GM18502 (cell line): ENCODE results near the gene NFKBIZ.
"Not testable (repeated sequence)": the region's sequence is repeated elsewhere in the genome, so short reads cannot be mapped to it uniquely, and the experiment has no call there.

Source experiments
- ATAC-seq: cut with Tn5 transposase; IDR thresholded peaks from one replicate; pipeline ENCODE4 v1.9.1; 2021; ENCODE audit warnings: mild to moderate bottlenecking; ENCODE audit not compliant: unreplicated experiment, poor library complexity

The NFKBIZ gene

GRCh38 chr3:101848326-101848725, 988 bp upstream of the NFKBIZ start:
- ATAC-seq, result no peak

DNA sequence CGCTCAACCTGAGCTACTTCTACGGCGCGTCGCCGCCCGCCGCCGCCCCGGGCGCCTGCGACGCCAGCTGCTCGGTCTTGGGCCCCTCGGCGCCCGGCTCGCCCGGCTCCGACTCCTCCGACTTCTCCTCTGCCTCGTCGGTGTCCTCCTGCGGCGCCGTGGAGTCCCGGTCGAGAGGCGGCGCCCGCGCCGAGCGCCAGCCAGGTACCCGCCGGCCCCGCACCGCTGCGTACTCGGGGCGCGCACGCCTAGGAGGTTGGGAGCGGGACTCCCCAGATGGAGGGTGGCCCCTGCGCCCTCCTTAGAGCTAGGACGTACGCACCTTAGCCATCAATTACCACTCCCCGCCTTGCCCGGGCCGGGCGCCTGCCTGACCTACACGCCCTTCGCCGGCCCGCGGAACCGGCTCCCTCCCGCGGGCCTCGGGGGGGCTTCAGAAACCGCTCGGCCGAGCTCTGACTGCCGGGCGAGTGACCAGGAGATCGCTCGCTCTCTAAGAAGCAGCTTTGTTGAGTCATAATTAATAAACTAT, 466 bp downstream of the NFKBIZ start:
- ATAC-seq, result peak; percentile 31

GRCh38 chr3:101850246-101851051, 1.1 kb downstream of the NFKBIZ start:
- peak; percentile 31 for ATAC-seq

- ATAC-seq, result no peak
Observed at GRCh38 chr3:101851072-101851770, 1.9 kb downstream of the NFKBIZ start.

- no peak for ATAC-seq
Observed at GRCh38 chr3:101851850-101852714, 2.8 kb downstream of the NFKBIZ start.

DNA sequence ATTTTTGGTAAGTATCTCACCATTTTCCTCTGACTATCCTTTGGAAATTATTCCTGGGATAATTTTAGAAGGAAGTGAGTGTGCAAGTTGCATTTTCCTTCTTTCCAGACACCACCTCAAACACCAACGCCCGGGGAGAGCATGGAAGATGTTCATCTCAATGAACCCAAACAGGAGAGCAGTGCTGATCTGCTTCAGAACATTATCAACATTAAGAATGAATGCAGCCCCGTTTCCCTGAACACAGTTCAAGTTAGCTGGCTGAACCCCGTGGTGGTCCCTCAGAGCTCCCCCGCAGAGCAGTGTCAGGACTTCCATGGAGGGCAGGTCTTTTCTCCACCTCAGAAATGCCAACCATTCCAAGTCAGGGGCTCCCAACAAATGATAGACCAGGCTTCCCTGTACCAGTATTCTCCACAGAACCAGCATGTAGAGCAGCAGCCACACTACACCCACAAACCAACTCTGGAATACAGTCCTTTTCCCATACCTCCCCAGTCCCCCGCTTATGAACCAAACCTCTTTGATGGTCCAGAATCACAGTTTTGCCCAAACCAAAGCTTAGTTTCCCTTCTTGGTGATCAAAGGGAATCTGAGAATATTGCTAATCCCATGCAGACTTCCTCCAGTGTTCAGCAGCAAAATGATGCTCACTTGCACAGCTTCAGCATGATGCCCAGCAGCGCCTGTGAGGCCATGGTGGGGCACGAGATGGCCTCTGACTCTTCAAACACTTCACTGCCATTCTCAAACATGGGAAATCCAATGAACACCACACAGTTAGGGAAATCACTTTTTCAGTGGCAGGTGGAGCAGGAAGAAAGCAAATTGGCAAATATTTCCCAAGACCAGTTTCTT, 3.9 kb downstream of the NFKBIZ start:
- no peak for ATAC-seq

- ATAC-seq, result no peak
Observed at GRCh38 chr3:101853982-101854381, 4.7 kb downstream of the NFKBIZ start.

DNA sequence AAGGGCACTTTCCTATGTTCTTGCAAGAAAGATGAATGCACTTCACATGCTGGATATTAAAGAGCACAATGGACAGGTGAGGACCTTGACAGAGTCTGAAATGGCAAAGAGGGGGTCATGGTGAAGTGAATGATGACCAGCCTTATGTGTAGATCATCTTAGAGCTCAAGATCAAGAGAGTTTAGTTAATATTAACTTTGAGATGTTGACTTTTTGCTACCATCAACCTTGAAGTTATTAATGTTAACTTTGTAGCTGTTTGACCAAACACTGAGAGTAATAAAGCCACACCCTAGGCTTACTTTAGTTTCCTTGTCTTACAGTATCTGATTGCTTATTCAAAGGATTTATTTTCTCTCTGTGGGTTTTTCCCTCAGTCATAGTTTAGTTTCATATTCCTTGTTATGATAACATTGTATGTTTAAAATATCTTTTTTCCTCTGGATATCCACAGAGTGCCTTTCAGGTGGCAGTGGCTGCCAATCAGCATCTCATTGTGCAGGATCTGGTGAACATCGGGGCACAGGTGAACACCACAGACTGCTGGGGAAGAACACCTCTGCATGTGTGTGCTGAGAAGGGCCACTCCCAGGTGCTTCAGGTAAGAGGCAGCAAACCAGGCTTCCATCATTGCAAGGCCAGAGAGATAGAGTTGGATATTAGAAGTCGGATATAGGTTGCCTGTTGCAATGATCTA, 5.4 kb downstream of the NFKBIZ start:
- ATAC-seq, result no peak

DNA sequence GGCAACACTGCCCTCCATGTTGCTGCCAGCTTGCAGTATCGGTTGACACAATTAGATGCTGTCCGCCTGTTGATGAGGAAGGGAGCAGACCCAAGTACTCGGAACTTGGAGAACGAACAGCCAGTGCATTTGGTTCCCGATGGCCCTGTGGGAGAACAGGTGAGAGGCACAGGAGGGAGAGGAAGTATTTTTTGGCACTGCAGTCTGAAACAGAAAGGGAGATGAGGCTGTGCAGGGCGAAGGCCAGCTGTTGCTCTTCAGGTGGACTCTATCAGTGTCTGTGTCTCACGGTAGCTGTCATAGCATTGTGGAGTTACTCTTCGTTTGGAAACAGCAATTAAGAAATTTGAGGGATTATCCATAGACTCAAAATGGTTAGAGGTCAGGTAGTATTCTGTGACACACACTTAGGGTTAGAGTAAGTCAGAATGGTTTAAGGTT, 8.0 kb downstream of the NFKBIZ start:
- no peak for ATAC-seq

GRCh38 chr3:101858464-101859030, 9.2 kb downstream of the NFKBIZ start:
- ATAC-seq, result no peak

DNA sequence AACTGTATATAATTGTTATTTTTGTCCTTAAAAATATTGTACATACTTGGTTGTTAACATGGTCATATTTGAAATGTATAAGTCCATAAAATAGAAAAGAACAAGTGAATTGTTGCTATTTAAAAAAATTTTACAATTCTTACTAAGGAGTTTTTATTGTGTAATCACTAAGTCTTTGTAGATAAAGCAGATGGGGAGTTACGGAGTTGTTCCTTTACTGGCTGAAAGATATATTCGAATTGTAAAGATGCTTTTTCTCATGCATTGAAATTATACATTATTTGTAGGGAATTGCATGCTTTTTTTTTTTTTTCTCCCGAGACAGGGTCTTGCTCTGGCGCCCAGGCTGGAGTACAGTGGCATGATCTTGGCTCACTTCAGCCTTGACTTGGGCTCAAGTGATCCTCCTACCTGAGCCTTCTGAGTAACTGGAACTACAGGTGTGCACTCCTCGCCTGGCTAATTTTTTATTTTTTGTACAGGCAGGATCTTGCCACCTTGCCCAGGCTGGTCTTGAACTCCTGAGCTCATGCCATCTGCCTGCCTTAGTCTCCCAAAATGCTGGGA, 10.7 kb downstream of the NFKBIZ start:
- no peak for ATAC-seq

DNA sequence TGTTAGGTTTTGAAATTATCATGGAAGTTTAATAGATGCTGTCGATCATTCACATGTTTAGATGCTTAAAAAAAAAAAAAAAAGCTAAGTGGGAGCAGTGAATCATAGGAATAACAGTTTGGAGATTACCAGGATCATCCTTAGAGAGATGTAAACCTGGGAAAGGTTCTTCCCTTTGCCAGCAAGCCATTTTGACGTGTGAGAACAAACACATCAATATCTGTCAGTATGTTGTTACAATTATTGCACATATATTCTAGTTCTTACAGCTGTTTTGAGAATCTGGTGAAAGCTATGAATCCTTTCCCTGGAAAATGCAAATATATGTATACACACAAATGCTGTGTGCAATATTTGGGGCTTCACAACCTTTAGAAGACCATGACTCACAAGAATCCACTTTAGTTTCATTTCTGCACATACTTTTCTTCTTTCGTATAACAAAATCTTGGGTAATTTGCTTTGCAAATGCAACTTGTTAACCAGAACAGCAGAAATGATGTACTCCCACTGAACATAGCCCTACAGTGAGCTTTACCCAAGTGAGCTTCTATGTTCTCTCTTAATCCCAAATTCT, 12.0 kb downstream of the NFKBIZ start:
- ATAC-seq, result peak; percentile 38

DNA sequence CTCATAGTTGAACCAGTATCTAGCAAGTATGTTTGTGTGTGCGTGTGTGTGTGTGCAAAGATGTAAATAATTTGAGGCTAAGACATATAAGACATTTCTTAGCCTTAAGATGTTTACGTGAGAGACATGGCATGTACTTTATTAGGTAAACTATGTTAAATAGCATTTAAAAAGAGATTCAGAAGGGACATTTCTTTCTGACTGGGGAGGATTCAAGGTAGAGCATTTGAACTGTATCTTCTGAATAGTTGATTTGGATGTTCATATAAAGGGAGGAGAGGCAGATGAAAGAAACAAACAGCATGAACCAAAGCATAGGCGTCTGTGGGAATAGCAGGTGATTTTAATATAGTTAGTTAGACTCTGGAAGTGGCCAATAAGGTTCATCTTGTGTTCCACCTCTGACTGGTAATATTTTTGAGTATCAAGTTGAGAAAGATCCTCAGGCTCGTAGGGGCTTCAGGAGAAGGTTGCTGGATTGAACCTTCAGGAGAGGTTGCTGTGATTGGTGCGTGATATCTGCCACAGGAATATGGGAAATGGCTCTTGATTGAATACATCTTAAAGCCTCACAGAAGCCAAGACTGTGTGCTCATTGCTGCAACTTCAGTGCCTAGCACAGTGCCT, 12.6 kb downstream of the NFKBIZ start:
- no peak for ATAC-seq

DNA sequence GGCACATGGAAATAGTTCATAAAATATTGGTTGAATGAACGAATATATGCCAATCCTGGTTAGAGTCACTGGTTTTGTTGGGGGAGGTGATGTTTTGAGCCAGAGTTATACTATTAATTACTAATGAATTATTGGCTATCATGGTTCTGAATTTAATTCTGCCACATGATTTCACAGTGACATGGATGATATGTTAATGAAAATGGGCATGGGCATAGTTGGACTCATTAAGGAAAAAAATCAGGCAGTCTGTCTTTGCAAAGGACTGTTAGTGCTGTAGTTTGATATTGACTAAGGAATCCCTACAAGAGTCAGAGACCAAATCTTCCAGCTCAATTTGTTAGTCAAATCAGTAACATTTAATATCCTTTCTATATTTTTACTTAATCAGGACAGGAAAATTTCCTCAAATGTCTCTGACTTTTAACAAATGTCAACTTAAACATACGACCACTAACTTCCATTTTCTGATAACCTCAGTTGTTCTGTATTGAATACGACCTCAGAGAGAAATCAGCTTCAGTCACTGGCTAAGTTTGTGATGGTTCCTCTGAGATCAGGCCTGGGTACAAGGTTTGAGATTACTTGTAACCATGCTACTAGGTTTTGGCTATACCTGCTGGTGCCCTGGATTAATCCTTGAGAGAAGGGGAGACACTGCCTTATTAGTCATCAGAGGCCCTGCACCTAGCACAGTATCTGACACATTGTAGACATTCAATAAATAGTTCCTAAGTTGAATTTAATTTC, 13.3 kb downstream of the NFKBIZ start:
- no peak for ATAC-seq

- ATAC-seq, result not testable (repeated sequence)
Observed at GRCh38 chr3:101864926-101865325, 15.6 kb downstream of the NFKBIZ start.

DNA sequence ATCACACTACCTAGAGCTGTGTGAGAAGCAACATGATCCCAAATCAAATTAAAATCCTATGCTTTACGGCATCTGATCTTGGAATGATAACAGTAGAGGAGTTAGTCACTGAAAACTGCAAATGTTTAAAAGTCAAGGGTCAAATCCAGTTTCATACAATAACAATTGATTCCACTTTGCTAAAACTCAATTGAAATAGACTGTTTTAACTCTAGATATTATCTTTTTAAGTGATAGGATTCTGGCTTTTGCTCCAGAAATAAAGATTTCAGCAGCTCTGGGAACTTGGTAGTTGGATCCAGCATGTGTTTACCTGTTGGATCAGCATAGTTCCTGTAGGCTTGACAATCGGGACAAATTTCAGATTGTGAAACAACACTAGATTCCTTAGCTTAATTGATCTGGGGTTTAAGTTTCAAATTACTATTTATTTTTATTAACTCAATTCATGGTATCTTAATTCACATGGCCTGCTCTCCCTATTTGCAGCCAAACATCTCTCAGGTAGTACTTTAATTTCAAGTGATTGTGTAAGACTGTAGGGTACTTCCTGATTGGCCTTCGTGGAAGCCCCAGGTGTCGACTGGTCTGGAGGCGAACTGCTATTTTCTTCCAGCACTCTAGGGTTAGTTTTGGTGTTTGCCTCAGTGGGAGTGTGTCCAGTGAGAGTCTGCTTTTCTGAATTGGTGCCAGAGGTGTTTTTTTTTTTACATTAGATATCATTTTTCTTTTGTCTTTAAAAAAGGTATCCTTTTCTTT, 16.6 kb downstream of the NFKBIZ start:
- no peak for ATAC-seq
